H1 (cell line): Measurements from ENCODE around the gene ADCY9.

Experiments
- CHD2 ChIP-seq: IDR thresholded peaks from 2 replicates; pipeline ENCODE4 v1.6.1; 2012; ENCODE audit warnings: low read length, improper control_type of control experiment
- CTCF ChIP-seq, 3 experiments: IDR thresholded peaks; 1 replicate in 2 of 3; 2 replicates in 1 of 3; pipeline versions ENCODE4 v1.5.1 to v1.6.1; 2011; ENCODE audit warnings: low read length in 3 of 3, mild to moderate bottlenecking in 3 of 3, inconsistent platforms in 2 of 3, low read depth in 1 of 3, moderate library complexity in 1 of 3; ENCODE audit not compliant: insufficient read depth in 1 of 3; ENCODE audit errors: control extremely low read depth in 1 of 3
- POLR2AphosphoS5 ChIP-seq: IDR thresholded peaks from 2 replicates; pipeline ENCODE4 v1.6.1; 2011; ENCODE audit warnings: low read depth, low read length
- RAD21 ChIP-seq, 2 experiments: IDR thresholded peaks in 1 of 2; conservative IDR thresholded peaks in 1 of 2; 2 replicates each; pipeline ENCODE4 v1.6.1; 2011; ENCODE audit warnings: low read depth in 2 of 2, low read length in 2 of 2, improper control_type of control experiment in 1 of 2, inconsistent platforms in 1 of 2, mild to moderate bottlenecking in 1 of 2, moderate library complexity in 1 of 2
- USF2 ChIP-seq: IDR thresholded peaks from 2 replicates; pipeline ENCODE4 v1.6.1; 2011; ENCODE audit warnings: low read length, improper control_type of control experiment

- TF ChIP-seq POLR2AphosphoS5, result no peak
- no peak for TF ChIP-seq RAD21 (IDR thresholded peaks at IDR 0.05 in 1 of 2, conservative IDR thresholded peaks at IDR 0.05 in 1 of 2; ENCODE audit: low read depth in 2 of 2, low read length in 2 of 2)
- no peak for TF ChIP-seq CHD2
- no peak for TF ChIP-seq CTCF (IDR thresholded peaks at IDR 0.05; ENCODE audit: control extremely low read depth in 1 of 3, insufficient read depth in 1 of 3, low read depth in 1 of 3, low read length in 3 of 3)
- no peak for TF ChIP-seq USF2
Measured at GRCh38 chr16:4046221-4046620, 70.0 kb downstream of the ADCY9 start.
